K562 (cell line): ENCODE results near the gene DSEL.

Experiments used
- ARHGAP35 ChIP-seq: fragments of 450-650 bp; IDR thresholded peaks from 2 replicates; pipeline ENCODE4 v1.6.1; 2018; ENCODE audit not compliant: partially characterized antibody
- CREB1 ChIP-seq, 2 experiments: sonication (generic) in 1 of 2; formaldehyde crosslinking in 1 of 2; IDR thresholded peaks; 2 replicates each; pipeline versions ENCODE4 v1.6.1 to v1.8.0; 2012 to 2022; ENCODE audit warnings: inconsistent platforms in 1 of 2, mild to moderate bottlenecking in 1 of 2, missing genetic modification reagents in 1 of 2, moderate library complexity in 1 of 2
- SP2 ChIP-seq: IDR thresholded peaks from 2 replicates; pipeline ENCODE4 v1.6.1; 2011; ENCODE audit warnings: mild to moderate bottlenecking, low read depth, low read length, moderate library complexity; ENCODE audit not compliant: poor library complexity, severe bottlenecking; ENCODE audit errors: extremely low read depth
- TF ChIP-seq, protein P1 (sequence below): fragments of 250-450 bp; sonication (Bioruptor Pico); IDR thresholded peaks from 2 replicates; pipeline ENCODE4 v1.9.0; 2021; ENCODE audit warnings: mild to moderate bottlenecking
- TF ChIP-seq, protein P2 (sequence below): sonication (generic); formaldehyde crosslinking; IDR thresholded peaks from 2 replicates; pipeline ENCODE4 v1.8.0; 2022; ENCODE audit warnings: mild to moderate bottlenecking, missing genetic modification reagents

DNA sequence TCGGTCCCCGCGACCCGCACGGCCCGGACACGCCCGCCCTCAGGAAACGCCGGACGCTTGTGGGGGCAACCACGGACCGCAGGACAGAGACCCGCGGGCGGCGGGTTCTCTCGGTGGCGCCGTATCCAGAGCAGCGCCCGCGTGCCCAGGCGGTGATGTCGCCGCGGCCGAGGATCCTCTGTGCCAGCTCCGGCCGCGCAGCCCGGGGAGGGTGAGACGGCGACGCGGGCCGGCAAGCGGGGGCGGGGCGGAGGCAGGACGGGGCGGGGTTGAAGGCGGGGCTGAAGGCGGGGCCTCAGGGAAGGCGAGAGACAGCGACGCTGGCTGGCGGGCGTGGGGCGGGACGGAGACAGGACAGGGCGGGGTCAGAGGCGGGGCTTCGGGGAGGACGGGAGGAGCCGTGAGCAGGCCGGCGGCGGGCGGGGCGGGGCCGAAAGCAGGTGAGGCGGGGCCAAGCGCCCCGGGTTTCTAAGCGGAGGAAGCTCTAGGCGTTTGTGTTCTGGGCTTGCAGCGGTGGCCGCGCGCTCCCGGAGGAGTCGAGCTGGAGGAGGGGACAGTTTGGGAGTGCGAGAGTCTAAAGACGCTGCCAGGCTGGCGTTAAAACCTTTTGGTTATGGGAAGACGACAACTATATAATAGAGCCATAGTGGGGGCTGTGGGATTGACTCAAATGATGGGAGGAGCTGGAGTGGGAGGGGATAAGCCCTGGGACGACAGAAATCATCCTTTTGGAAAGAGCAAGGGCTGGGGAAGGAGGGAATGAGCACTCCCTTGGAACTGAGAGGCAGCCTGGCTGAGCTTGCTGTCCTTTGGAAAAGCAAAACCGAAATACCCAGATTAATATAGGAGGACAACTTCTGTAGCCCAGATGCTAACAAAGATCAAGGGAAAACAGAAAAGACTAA lies at the start of gene DSEL:
- TF ChIP-seq SP2 = no peak
- TF ChIP-seq, protein P1, sequence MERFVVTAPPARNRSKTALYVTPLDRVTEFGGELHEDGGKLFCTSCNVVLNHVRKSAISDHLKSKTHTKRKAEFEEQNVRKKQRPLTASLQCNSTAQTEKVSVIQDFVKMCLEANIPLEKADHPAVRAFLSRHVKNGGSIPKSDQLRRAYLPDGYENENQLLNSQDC (CRISPR knock-in tag) = no peak
- no peak for TF ChIP-seq CREB1 (IDR thresholded peaks at IDR 0.05)
- no peak for TF ChIP-seq CREB1 (CRISPR knock-in tag; IDR thresholded peaks at IDR 0.05)
- TF ChIP-seq ARHGAP35 = no peak
- TF ChIP-seq, protein P2, sequence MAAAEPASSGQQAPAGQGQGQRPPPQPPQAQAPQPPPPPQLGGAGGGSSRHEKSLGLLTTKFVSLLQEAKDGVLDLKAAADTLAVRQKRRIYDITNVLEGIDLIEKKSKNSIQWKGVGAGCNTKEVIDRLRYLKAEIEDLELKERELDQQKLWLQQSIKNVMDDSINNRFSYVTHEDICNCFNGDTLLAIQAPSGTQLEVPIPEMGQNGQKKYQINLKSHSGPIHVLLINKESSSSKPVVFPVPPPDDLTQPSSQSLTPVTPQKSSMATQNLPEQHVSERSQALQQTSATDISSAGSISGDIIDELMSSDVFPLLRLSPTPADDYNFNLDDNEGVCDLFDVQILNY (CRISPR knock-in tag) = no peak
